Neural crest cell (in vitro differentiated cells): ENCODE results near the gene JAM3. TPM values are rescaled to one million over a fixed set of nuclear protein-coding genes. Genes with fewer than 3 reads are reported as not detected.

Experiments used
- DNase-seq: peaks from one replicate; pipeline ENCODE4 v3.0.0; 2021; ENCODE audit warnings: low read depth, mixed read lengths, low spot score
- H3K27ac Mint-ChIP-seq: one replicate; pipeline ENCODE4 v1.8.0; 2021; ENCODE audit warnings: mild to moderate bottlenecking, mixed read lengths; ENCODE audit not compliant: unreplicated experiment
- H3K27me3 Mint-ChIP-seq: 2 replicates; pipeline ENCODE4 v1.8.0; 2021; ENCODE audit warnings: low read depth, mild to moderate bottlenecking, mixed read lengths
- H3K36me3 Mint-ChIP-seq: 2 replicates; pipeline ENCODE4 v1.8.0; 2021; ENCODE audit warnings: low read depth, mild to moderate bottlenecking, mixed read lengths
- H3K4me1 Mint-ChIP-seq: 2 replicates; pipeline ENCODE4 v1.8.0; 2021; ENCODE audit warnings: mixed read lengths
- H3K4me3 Mint-ChIP-seq: one replicate; pipeline ENCODE4 v1.8.0; 2021; ENCODE audit warnings: mild to moderate bottlenecking, mixed read lengths
- H3K9me3 Mint-ChIP-seq: 2 replicates; pipeline ENCODE4 v1.8.0; 2021; ENCODE audit warnings: mixed read lengths
- total RNA-seq: library from RNA; stranded (reverse); gene quantifications from 2 replicates; pipeline ENCODE4 v1.2.1, GENCODE V29; 2021
- TF ChIP-seq, protein P1 (sequence below): fragments of 200-600 bp; sonication (generic); conservative IDR thresholded peaks from 2 replicates; pipeline ENCODE4 v1.5.0; 2021; ENCODE audit warnings: antibody characterized with exemption, mild to moderate bottlenecking

JAM3 gene
- total RNA-seq, 1 donor from 2014 or later: 98.6 TPM

GRCh38 chr11:134066943-134067885 is 1.7 kb upstream of the JAM3 start:
- Mint-ChIP-seq H3K27me3 (peaks cover 28% of the 10 kb centered on the region), H3K27ac (peak overlapping the region; percentile 8), H3K9me3 (no peaks in the 10 kb centered on the region), H3K4me1 (peaks cover 42% of the 10 kb centered on the region), H3K36me3 (no peaks in the 10 kb centered on the region), H3K4me3 (peak overlapping the region; percentile 75)
- DNase-seq: no peak
- TF ChIP-seq, protein P1, sequence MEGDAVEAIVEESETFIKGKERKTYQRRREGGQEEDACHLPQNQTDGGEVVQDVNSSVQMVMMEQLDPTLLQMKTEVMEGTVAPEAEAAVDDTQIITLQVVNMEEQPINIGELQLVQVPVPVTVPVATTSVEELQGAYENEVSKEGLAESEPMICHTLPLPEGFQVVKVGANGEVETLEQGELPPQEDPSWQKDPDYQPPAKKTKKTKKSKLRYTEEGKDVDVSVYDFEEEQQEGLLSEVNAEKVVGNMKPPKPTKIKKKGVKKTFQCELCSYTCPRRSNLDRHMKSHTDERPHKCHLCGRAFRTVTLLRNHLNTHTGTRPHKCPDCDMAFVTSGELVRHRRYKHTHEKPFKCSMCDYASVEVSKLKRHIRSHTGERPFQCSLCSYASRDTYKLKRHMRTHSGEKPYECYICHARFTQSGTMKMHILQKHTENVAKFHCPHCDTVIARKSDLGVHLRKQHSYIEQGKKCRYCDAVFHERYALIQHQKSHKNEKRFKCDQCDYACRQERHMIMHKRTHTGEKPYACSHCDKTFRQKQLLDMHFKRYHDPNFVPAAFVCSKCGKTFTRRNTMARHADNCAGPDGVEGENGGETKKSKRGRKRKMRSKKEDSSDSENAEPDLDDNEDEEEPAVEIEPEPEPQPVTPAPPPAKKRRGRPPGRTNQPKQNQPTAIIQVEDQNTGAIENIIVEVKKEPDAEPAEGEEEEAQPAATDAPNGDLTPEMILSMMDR: no peak

- Mint-ChIP-seq H3K27me3 (peaks cover 27% of the 10 kb centered on the region), H3K4me3 (peak overlapping the region; percentile 87), H3K9me3 (no peaks in the 10 kb centered on the region), H3K36me3 (no peaks in the 10 kb centered on the region), H3K27ac (peak overlapping the region; percentile 2), H3K4me1 (peaks cover 59% of the 10 kb centered on the region)
- DNase-seq: peak; percentile 36
- TF ChIP-seq, protein P1: no peak
Measured at GRCh38 chr11:134069426-134070341, 812 bp downstream of the JAM3 start.

- no peak for DNase-seq
- no peak overlapping the region for H3K27ac Mint-ChIP-seq
- no peaks in the 10 kb centered on the region for H3K36me3 Mint-ChIP-seq
- H3K4me3 Mint-ChIP-seq: peak overlapping the region; percentile 87
- peaks cover 23% of the 10 kb centered on the region for H3K27me3 Mint-ChIP-seq
- H3K9me3 Mint-ChIP-seq: no peaks in the 10 kb centered on the region
- peaks cover 65% of the 10 kb centered on the region for H3K4me1 Mint-ChIP-seq
- TF ChIP-seq, protein P1: no peak
Measured at GRCh38 chr11:134070342-134070845, 1.5 kb downstream of the JAM3 start.

- H3K36me3 Mint-ChIP-seq: no peaks in the 10 kb centered on the region
- H3K4me1 Mint-ChIP-seq: peaks cover 69% of the 10 kb centered on the region
- TF ChIP-seq, protein P1: no peak
- peaks cover 16% of the 10 kb centered on the region for H3K27me3 Mint-ChIP-seq
- H3K27ac Mint-ChIP-seq: no peak overlapping the region
- H3K9me3 Mint-ChIP-seq: no peaks in the 10 kb centered on the region
- peak overlapping the region; percentile 16 for H3K4me3 Mint-ChIP-seq
- DNase-seq: no peak
Measured at GRCh38 chr11:134071306-134071705, 2.4 kb downstream of the JAM3 start.

DNA sequence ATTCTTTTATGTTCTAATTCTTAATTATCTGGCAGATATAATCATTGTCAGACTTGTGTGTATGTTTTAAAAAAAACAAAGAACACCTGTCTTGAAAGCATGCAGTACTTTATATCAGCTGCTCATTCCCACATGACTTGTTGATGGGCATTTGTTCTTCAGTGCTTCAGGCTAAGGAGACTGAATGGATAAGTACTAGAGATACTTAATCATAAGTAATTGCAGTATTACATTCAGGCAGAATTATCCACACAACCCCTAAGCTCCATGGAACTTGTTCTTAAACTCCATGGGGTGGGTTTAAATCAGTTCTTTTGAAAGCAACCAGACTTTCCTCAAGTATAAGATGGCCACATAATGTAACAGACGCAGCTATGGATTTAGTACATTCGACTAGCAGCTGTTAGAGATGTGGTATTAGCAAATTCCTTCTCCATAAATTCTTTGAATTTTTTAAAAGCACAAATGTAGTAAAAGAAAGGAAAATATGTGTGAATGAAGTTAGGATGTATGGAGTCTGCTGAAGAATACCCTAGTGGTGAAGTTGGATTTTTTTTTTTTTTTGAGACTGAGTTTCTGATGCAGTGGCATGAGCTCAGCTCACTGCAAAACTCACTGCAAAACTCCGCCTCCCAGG is 3.0 kb downstream of the JAM3 start:
- Mint-ChIP-seq H3K27ac (no peak overlapping the region), H3K36me3 (no peaks in the 10 kb centered on the region), H3K4me1 (peaks cover 69% of the 10 kb centered on the region), H3K4me3 (peak overlapping the region; percentile 43), H3K9me3 (no peaks in the 10 kb centered on the region), H3K27me3 (peaks cover 11% of the 10 kb centered on the region)
- TF ChIP-seq, protein P1: peak; percentile 54
- no peak for DNase-seq
